ENCODE data around the gene DGUOK. TPM values are rescaled to one million over a fixed set of nuclear protein-coding genes. Genes with fewer than 3 reads are reported as not detected.
"Not testable (repeated sequence)": the region's sequence is repeated elsewhere in the genome, so short reads cannot be mapped to it uniquely, and the experiment has no call there.

Gene DGUOK
- total RNA-seq, 1 donor, result 57.7 TPM

- no peak for DNase-seq (ENCODE audit: low read depth)
- H3K4me3 ChIP-seq (ENCODE audit: low read depth, low read length), result no peak overlapping the region
- no peak for TF ChIP-seq CTCF (IDR thresholded peaks at IDR 0.05; ENCODE audit: insufficient read depth, low read length)
Measured at GRCh38 chr2:73901143-73901542, 25.5 kb upstream of the DGUOK start.

- TF ChIP-seq CTCF (IDR thresholded peaks at IDR 0.05; ENCODE audit: insufficient read depth, low read length), result no peak
- no peak for DNase-seq (ENCODE audit: low read depth)
- H3K4me3 ChIP-seq (ENCODE audit: low read depth, low read length), result no peak overlapping the region
Measured at GRCh38 chr2:73902284-73902683, 24.4 kb upstream of the DGUOK start.

GRCh38 chr2:73903313-73903712 lies 23.4 kb upstream of the DGUOK start:
- TF ChIP-seq CTCF (IDR thresholded peaks at IDR 0.05; ENCODE audit: insufficient read depth, low read length), result no peak
- no peak for DNase-seq (ENCODE audit: low read depth)
- H3K4me3 ChIP-seq (ENCODE audit: low read depth, low read length), result no peak overlapping the region

- not testable (repeated sequence) for H3K4me3 ChIP-seq (ENCODE audit: low read depth, low read length); DNase-seq (ENCODE audit: low read depth)
Measured at GRCh38 chr2:73903949-73904613, 22.6 kb upstream of the DGUOK start.

- no peak overlapping the region for H3K4me3 ChIP-seq (ENCODE audit: low read depth, low read length)
- no peak for DNase-seq (ENCODE audit: low read depth)
- TF ChIP-seq CTCF (IDR thresholded peaks at IDR 0.05; ENCODE audit: insufficient read depth, low read length), result no peak
Measured at GRCh38 chr2:73904952-73905351, 21.7 kb upstream of the DGUOK start.

GRCh38 chr2:73906847-73907505 lies 19.7 kb upstream of the DGUOK start:
- H3K4me3 ChIP-seq (ENCODE audit: low read depth, low read length), result no peak overlapping the region
- DNase-seq (ENCODE audit: low read depth), result no peak
- no peak for TF ChIP-seq CTCF (IDR thresholded peaks at IDR 0.05; ENCODE audit: insufficient read depth, low read length)

- peak; percentile 18 for DNase-seq (ENCODE audit: low read depth)
- no peak overlapping the region for H3K4me3 ChIP-seq (ENCODE audit: low read depth, low read length)
- TF ChIP-seq CTCF (IDR thresholded peaks at IDR 0.05; ENCODE audit: insufficient read depth, low read length), result peak; percentile 17
Measured at GRCh38 chr2:73907840-73908452, 18.7 kb upstream of the DGUOK start.
